ENCODE results near the gene E2F4.

Gene E2F4

DNA sequence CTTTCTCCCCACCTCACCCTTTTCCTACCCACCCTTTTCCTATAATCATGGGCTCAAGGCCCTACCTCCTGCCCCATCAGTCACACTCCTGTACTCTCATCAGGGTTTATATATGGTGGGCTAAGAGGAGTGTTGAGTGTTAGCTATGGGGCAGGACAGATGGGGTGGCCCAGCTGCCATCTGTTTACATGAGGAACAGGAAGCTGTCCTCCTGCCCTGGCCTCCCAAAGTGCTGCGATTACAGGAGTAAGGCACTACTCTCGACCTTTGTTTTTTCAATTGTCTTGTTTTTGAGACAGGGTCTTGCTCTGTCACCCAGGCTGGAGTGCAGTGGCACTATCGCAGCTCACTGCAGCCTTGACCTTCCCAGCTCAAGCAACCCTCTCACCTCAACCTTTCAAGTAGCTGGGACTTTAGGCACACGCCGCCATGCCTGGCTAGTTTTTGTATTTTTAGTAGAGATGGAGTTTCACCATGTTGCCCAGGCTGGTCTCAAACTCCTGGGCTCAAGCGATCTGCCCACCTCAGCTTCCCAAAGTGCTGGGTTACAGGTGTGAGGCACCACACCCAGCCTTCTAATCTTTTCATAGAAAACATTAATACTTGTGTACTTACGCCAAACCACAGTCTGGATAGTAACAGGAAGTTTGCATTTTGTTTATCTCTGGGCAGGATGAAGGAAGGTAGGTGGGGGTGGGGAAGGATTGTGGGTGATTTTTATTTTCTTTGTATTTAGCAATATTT is 33.9 kb upstream of the E2F4 start:
- no peak for DNase-seq (ENCODE audit: low read depth, low spot score)

DNA sequence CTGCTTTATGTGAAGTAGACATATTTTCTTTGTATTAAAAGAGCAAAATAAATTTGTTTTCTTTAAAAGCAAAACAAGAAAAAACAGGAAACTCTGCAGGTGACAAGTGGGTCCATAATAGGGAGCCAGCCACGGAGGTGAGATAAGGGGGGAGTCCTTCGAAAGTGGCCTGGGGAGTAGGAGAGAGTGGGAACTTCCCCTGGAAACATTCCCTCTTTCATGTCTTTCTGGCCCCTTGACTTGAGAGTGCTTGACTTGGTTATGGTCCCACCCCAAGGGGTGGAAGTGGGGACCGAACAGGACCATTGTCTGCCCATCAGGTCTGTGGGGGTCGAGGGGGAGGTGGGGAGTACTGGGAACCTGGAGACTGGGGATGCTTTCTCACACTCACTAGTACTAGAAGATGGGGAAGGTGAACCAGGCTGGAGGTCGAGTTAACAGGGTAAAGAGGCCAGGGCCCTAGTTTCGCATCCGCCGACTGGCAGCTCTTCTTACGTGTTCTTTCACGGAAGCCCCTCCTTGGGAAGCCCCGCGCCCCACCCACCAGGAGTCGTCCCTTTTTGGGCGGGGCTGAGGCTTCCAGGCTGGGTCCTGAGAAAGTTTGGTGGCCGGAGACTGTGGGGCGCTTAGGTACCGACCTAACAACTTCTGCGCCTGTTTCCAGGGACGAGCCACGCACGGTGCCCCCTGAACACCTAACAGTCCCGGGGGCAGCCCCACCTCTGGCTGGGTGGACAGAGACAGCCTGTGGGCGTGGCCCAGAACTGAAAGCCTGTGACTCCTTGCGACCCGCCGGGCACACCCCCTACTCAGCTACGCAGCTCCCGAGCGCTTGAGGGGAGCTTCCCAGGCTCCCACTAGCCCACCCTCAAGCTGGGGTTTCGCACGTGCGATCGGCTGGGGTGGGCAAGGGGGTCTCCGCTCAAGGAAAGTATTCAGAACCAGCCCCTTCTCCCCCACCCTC is 33.0 kb upstream of the E2F4 start:
- no peak for DNase-seq (ENCODE audit: low read depth, low spot score)

- DNase-seq (ENCODE audit: low read depth, low spot score): no peak
Measured at GRCh38 chr16:67161595-67162058, 30.3 kb upstream of the E2F4 start.

DNA sequence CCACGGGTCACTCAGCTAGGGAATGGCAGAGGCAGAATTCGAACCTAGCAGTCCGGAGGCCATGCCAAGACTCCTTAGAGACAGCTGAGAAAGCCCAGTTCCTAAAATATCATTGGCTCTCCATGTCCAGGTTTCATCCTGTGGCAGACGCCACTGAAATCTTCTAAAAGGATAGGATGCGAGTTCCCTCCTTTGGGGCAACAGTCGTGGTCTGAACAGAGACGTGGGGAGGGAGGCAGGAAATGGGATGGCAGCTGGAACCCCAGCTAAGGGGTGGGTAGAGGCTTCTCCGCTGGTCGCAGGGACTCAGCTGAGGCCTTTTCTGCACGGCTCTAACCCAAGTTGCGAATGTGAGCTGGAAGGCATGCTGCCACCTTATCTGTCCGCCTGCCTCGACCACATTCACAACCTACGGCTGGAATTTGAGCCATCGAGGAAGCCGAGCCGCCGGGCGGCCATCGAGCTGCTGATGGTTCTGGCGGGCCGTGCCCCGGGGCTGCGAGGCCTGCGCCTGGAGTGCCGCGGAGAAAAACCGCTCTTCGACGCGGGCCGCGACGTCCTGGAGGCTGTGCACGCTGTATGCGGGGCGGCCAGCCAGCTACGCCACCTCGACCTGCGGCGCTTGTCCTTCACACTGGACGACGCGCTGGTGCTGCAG is 29.3 kb upstream of the E2F4 start:
- no peak for DNase-seq (ENCODE audit: low read depth, low spot score)

GRCh38 chr16:67163164-67163998 is 28.6 kb upstream of the E2F4 start:
- DNase-seq (ENCODE audit: low read depth, low spot score): no peak

DNA sequence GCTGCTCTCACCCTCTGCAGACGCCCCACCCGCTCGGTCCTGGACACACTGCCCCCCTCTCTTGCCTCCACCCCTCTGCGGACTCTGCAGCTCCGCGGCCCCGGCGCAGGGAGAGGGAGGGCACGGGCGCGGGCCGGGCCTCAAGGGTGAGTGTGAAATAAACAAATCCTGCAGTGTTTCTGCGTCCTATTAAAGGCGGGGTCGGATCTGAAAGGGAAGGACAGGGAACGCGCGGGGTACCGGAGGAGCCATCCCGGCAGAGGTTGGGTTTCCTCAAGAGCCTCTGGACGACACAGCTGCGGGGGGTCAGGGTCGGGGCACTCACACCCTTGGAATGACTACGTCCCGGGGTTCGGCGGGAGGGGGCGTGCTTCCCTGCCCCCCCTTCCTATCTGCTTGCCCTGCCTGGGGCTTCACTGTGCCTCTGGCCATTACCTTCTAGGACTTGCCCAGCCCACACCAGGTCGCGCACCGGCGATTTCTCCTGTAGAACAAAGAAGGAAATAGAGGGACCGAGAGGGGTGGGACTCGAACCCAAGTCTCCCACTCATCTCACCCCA is 27.9 kb upstream of the E2F4 start:
- no peak for DNase-seq (ENCODE audit: low read depth, low spot score)

GRCh38 chr16:67164599-67165061 is 27.3 kb upstream of the E2F4 start, which contains the start of gene HSF4:
HSF4 (plus strand) TSS chr16:67164745; CDS start chr16:67164812, 67 bp downstream.
- no peak for DNase-seq (ENCODE audit: low read depth, low spot score)

DNA sequence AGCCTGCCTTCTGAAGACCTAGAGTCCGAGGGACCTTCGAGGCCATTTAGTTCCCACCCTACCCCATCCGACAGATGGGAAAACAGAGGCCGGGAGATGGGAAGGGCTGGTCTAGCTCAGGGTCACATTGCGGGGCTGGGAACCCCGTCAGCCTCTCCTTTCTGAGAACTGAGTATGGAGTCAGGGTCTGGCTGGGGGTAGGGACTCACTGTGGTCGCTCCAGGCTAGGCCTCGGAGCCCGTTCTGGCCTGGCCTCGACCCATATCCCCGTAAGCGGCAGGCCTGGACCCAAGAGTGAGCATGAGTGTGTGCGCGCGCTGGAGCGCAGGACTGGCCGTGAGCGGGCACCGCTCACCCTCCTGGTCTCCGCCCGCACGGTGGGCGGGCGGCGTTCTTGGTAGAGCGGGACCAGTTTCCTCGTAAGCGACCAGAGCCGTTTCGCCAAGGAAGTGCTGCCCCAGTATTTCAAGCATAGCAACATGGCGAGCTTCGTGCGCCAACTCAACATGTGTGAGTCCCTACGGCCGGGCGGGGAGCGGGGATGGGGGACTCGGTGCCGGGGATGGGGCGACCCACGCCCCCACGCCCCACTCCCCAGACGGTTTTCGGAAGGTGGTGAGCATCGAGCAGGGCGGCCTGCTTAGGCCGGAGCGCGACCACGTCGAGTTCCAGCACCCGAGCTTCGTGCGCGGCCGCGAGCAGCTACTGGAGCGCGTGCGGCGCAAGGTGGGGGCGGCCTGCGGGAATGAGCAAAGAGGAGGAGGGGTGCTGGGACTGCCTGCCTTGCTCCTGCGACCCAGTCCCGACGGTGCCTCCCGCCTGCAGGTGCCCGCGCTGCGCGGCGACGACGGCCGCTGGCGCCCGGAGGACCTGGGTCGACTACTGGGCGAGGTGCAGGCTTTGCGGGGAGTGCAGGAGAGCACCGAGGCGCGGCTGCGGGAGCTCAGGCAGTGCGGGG is 26.6 kb upstream of the E2F4 start:
- no peak for DNase-seq (ENCODE audit: low read depth, low spot score)

- no peak for DNase-seq (ENCODE audit: low read depth, low spot score)
Measured at GRCh38 chr16:67166110-67166547, 25.8 kb upstream of the E2F4 start.

DNA sequence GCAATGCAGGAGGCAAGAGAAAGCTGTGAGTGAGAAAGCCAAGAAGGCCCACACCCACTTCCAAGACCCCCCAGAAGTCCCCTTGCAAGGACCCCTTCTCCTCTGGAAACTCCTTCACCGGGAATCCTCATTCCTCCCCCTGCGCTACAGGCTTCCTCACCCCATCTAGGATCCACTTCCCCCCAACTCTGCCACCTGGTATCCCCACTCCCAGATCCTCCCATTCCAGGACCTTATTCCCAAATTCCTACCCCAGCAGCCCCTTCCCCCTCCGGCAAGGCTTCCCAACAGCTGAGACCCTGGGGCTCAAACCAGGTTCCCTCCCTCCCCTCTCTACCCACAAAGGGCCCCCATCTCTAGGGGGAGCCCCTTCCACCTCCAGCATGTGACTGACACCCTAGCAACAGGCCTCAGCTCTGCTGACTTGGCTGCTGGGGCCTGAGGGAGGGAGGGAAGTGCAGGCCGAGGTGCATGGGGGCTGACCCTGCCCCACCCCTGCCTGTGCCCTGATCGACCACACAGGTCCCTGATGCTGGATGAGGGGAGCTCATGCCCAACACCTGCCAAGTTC is 25.3 kb upstream of the E2F4 start:
- no peak for DNase-seq (ENCODE audit: low read depth, low spot score)

- no peak for DNase-seq (ENCODE audit: low read depth, low spot score)
Measured at GRCh38 chr16:67167588-67167987, 24.4 kb upstream of the E2F4 start.

DNA sequence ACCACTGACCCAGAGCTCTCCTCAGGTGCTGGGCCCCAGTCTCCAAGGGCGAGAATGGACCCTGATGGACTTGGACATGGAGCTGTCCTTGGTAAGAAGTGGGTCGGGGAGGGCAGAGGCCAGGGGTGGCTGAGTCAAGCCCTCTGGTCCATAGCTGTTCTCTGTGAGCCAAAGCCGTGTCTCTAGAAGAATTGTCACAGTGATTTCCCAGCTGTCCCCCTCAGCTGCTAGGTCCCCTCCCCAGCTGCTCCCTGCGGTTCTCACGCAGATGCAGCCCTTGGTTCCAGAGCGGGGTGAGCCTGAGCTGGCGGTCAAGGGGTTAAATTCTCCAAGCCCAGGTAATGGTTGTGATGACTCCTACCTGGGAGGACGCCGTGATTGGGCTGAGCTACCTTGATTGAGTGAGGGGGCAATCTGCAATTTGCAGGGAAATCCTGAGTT is 22.9 kb upstream of the E2F4 start:
- DNase-seq (ENCODE audit: low read depth, low spot score): no peak

DNA sequence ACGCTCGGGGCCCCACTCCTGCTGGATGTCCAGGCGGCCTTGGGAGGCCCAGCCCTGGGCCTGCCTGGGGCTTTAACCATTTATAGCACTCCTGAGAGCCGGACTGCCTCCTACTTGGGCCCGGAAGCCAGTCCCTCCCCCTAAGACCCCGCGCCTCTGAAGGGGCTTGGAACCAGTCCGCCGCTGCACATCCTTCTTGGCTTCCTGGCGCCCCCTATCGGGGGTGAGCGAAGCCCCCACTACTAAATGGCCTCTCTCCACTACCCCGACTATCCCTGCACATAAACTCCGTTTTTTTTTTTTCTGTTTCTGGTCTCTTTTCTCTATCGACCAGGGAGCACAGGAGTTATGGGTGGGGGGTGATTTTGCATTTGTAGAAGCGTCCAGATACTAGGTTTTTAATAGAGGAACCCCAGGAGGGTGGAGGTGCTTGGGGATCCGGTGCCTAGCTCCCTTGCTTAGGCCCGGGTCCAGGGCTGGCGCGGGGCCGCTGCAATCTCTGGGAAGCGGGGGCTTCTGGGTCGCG is 22.2 kb upstream of the E2F4 start:
- DNase-seq (ENCODE audit: low read depth, low spot score): no peak

DNA sequence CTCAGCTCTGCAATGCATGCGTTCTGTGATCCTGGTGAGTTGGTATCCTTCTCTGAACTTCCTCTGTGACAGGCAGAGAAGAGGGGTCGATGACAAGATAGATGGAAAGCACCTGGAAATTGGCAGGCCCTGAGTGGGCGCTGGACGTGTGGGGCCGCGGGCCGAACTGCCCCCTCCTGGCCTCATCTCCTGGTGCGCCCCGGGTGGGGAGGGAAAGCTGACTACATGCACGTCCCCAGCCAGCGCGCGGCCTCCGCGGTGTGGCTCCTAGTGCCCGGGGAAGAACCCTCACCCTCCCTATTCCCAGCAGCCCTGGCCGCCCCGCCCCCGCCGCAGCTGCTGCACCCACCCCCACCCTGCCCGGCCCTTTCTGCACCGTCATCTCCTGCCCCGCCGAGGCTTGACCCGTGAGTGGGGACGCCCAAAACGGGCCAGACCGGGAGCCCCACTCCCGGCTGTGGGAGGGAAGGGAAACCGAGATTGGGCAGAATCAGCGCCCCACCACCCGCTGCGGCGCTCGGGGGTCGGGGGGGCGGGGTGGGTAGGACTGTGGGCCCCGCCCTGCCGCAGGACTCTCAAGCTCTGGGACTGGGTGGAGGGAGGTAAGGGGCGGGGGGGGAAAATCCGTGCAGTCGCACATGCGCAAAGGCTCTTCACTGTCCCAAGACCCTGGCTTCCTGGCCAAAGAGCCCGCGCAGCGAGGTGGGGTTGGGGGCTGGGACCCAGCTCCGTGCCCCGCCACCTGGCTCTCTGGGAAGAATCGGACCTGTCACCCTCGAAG is 21.6 kb upstream of the E2F4 start, which contains the start of gene NOL3:
NOL3 (plus strand) TSS at position 371 of the 781 bp plus-strand sequence.
- DNase-seq (ENCODE audit: low read depth, low spot score): no peak

GRCh38 chr16:67170949-67171649 is 20.9 kb upstream of the E2F4 start:
- DNase-seq (ENCODE audit: low read depth, low spot score): no peak

GRCh38 chr16:67173323-67173722 is 18.6 kb upstream of the E2F4 start:
- DNase-seq (ENCODE audit: low read depth, low spot score): no peak

All from smooth muscle cell of the brain vasculature (primary cell).